ENCODE data around the gene FCN3.

DNA sequence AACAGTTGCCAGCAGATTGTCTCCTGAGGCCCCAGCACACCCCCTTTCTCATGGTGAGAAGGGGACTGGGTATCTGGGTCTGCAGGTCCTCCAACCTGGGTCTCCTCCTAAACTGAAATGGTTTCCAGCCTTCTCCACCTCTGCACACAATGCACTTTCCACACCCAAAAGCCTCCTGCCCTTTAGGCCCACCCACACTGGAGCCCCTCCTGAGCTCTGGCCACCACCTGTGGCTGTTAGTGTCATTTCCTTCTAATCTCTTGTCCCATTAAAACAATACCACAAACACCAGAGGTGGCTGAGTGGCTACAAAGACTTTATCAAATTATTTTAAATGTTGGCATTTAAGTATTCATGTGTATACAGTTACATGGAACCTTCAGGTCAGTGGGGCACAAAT lies 29.3 kb upstream of the FCN3 start:
- TF ChIP-seq, protein P1, sequence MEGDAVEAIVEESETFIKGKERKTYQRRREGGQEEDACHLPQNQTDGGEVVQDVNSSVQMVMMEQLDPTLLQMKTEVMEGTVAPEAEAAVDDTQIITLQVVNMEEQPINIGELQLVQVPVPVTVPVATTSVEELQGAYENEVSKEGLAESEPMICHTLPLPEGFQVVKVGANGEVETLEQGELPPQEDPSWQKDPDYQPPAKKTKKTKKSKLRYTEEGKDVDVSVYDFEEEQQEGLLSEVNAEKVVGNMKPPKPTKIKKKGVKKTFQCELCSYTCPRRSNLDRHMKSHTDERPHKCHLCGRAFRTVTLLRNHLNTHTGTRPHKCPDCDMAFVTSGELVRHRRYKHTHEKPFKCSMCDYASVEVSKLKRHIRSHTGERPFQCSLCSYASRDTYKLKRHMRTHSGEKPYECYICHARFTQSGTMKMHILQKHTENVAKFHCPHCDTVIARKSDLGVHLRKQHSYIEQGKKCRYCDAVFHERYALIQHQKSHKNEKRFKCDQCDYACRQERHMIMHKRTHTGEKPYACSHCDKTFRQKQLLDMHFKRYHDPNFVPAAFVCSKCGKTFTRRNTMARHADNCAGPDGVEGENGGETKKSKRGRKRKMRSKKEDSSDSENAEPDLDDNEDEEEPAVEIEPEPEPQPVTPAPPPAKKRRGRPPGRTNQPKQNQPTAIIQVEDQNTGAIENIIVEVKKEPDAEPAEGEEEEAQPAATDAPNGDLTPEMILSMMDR (IDR thresholded peaks at IDR 0.05) = no peak
- TF ChIP-seq POLR2AphosphoS5 (IDR thresholded peaks at IDR 0.05) = no peak
- no peak for TF ChIP-seq POLR2A (IDR thresholded peaks at IDR 0.05)

All from suprapubic skin (tissue), 4 donors.